ENCODE data around the gene MAML3. TPM values are rescaled to one million over a fixed set of nuclear protein-coding genes. Genes with fewer than 3 reads are reported as not detected.

The MAML3 gene
- 59.4 TPM for total RNA-seq (ENCODE audit: unreplicated experiment)
- long read RNA-seq, partial matches to known transcripts: 0 of 10 reads
- long read RNA-seq, other reads (novel, unspliced or antisense): 10 of 10 reads

- DNase-seq: peak; percentile 97
- H3K27ac Mint-ChIP-seq (ENCODE audit: unreplicated experiment): peak within 1 kb of the TSS; percentile 96
- H3K4me3 Mint-ChIP-seq (ENCODE audit: unreplicated experiment): peak within 1 kb of the TSS; percentile 87
- H3K9me3 Mint-ChIP-seq (ENCODE audit: unreplicated experiment): peaks cover 21% of the 10 kb centered on the region
- no peaks in the 10 kb centered on the region for H3K36me3 Mint-ChIP-seq (ENCODE audit: unreplicated experiment)
- H3K4me1 Mint-ChIP-seq (ENCODE audit: low read depth, unreplicated experiment): peaks cover 16% of the 10 kb centered on the region
- H3K27me3 Mint-ChIP-seq (ENCODE audit: unreplicated experiment): peaks cover 25% of the 10 kb centered on the region
- TF ChIP-seq CTCF (IDR thresholded peaks at IDR 0.05; ENCODE audit: partially characterized antibody, unreplicated experiment): no peak
Measured at GRCh38 chr4:140153718-140154571, at the start of gene MAML3. TSS of gene MAML3 (minus strand) at chr4:140154184. CDS start at chr4:140153327, 857 bp downstream.

- Mint-ChIP-seq H3K27ac (ENCODE audit: unreplicated experiment) (no peak overlapping the region), H3K4me1 (ENCODE audit: low read depth, unreplicated experiment) (no peaks in the 10 kb centered on the region), H3K9me3 (ENCODE audit: unreplicated experiment) (peaks cover 2% of the 10 kb centered on the region), H3K36me3 (ENCODE audit: unreplicated experiment) (no peaks in the 10 kb centered on the region), H3K27me3 (ENCODE audit: unreplicated experiment) (no peaks in the 10 kb centered on the region), H3K4me3 (ENCODE audit: unreplicated experiment) (no peak overlapping the region)
- no peak for TF ChIP-seq CTCF (IDR thresholded peaks at IDR 0.05; ENCODE audit: partially characterized antibody, unreplicated experiment)
- no peak for DNase-seq
Measured at GRCh38 chr4:140198942-140199341, 45.0 kb upstream of the MAML3 start.

- Mint-ChIP-seq H3K27ac (ENCODE audit: unreplicated experiment) (no peak overlapping the region), H3K27me3 (ENCODE audit: unreplicated experiment) (no peaks in the 10 kb centered on the region), H3K36me3 (ENCODE audit: unreplicated experiment) (no peaks in the 10 kb centered on the region), H3K9me3 (ENCODE audit: unreplicated experiment) (peaks cover 2% of the 10 kb centered on the region), H3K4me3 (ENCODE audit: unreplicated experiment) (no peak overlapping the region), H3K4me1 (ENCODE audit: low read depth, unreplicated experiment) (no peaks in the 10 kb centered on the region)
- no peak for DNase-seq
- TF ChIP-seq CTCF (IDR thresholded peaks at IDR 0.05; ENCODE audit: partially characterized antibody, unreplicated experiment): no peak
Measured at GRCh38 chr4:140195806-140196205, 41.8 kb upstream of the MAML3 start.

GRCh38 chr4:140189805-140190204 lies 35.8 kb upstream of the MAML3 start:
- H3K4me3 Mint-ChIP-seq (ENCODE audit: unreplicated experiment): no peak overlapping the region
- H3K27me3 Mint-ChIP-seq (ENCODE audit: unreplicated experiment): no peaks in the 10 kb centered on the region
- no peaks in the 10 kb centered on the region for H3K36me3 Mint-ChIP-seq (ENCODE audit: unreplicated experiment)
- no peaks in the 10 kb centered on the region for H3K9me3 Mint-ChIP-seq (ENCODE audit: unreplicated experiment)
- no peak overlapping the region for H3K27ac Mint-ChIP-seq (ENCODE audit: unreplicated experiment)
- no peaks in the 10 kb centered on the region for H3K4me1 Mint-ChIP-seq (ENCODE audit: low read depth, unreplicated experiment)
- TF ChIP-seq CTCF (IDR thresholded peaks at IDR 0.05; ENCODE audit: partially characterized antibody, unreplicated experiment): no peak
- no peak for DNase-seq

GRCh38 chr4:140188975-140189374 lies 35.0 kb upstream of the MAML3 start:
- Mint-ChIP-seq H3K36me3 (ENCODE audit: unreplicated experiment) (no peaks in the 10 kb centered on the region), H3K4me1 (ENCODE audit: low read depth, unreplicated experiment) (no peaks in the 10 kb centered on the region), H3K27me3 (ENCODE audit: unreplicated experiment) (no peaks in the 10 kb centered on the region), H3K4me3 (ENCODE audit: unreplicated experiment) (no peak overlapping the region), H3K9me3 (ENCODE audit: unreplicated experiment) (no peaks in the 10 kb centered on the region), H3K27ac (ENCODE audit: unreplicated experiment) (no peak overlapping the region)
- DNase-seq: no peak
- TF ChIP-seq CTCF (IDR thresholded peaks at IDR 0.05; ENCODE audit: partially characterized antibody, unreplicated experiment): no peak
